ENCODE results near the gene KRT2. TPM values are rescaled to one million over a fixed set of nuclear protein-coding genes. Genes with fewer than 3 reads are reported as not detected.

The KRT2 gene
- total RNA-seq, 2 experiments from 2014 or later: not detected

- Histone ChIP-seq H3K4me3 (ENCODE audit: low read depth, low read length, poor library complexity, severe bottlenecking) (no peak overlapping the region), H3K9me2 (ENCODE audit: insufficient read depth, low read length) (no peaks in the 10 kb centered on the region), H3K4me2 (ENCODE audit: low read length) (no peak overlapping the region), H4K20me1 (ENCODE audit: insufficient read depth, low read length) (no peaks in the 10 kb centered on the region), H2AFZ (ENCODE audit: low read length) (no peak overlapping the region), H3K4me1 (ENCODE audit: insufficient read depth, low read length, poor library complexity, severe bottlenecking) (no peaks in the 10 kb centered on the region), H3K36me3 (ENCODE audit: insufficient read depth, low read length) (no peaks in the 10 kb centered on the region), H3K79me2 (ENCODE audit: insufficient read depth, low read depth, low read length) (no peaks in the 10 kb centered on the region), H3K27ac (ENCODE audit: low read depth, low read length, poor library complexity, severe bottlenecking) (no peak overlapping the region), H3K9me3 (ENCODE audit: low read length) (no peaks in the 10 kb centered on the region)
- no TSS peak for BruUV-seq (replicated peaks)
- intact Hi-C loops (cut with micrococcal nuclease; ENCODE audit: unreplicated experiment): no loop called here
- no peak for DNase-seq (ENCODE audit: low spot score)
- POLR2A ChIA-PET: no interaction called here
- CTCF ChIA-PET (ENCODE audit: unreplicated experiment): no interaction called here
- TF ChIP-seq CTCF (conservative IDR thresholded peaks at IDR 0.05; ENCODE audit: low read length) (no peak), EZH2phosphoT487 (IDR thresholded peaks at IDR 0.05; ENCODE audit: borderline replicate concordance, low read depth, low read length) (no peak)
Observed at GRCh38 chr12:52608826-52609630, 43.0 kb downstream of the KRT2 start.

DNA sequence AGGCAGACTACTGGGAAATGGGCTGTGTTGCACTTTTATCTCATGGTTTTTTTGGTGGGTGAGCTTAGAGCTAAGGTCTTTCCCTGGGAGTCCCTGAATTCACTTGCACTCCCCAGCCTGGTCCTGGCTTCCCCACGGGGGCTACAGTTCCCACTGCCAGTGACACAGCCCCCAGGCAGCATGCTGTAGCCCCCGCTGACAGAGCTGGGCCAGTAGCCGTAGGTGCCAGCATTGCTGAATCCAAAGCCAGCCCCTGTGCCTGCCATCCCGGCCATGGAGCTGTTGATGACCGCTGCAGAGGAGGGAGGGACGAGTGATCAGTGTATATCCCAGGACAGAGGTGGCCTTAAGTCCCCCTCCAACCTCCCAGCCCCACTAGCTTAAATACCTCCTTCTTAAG, 43.9 kb downstream of the KRT2 start:
- BruUV-seq (replicated peaks): no TSS peak
- Histone ChIP-seq H3K4me2 (ENCODE audit: low read length) (no peak overlapping the region), H4K20me1 (ENCODE audit: insufficient read depth, low read length) (no peaks in the 10 kb centered on the region), H3K4me1 (ENCODE audit: insufficient read depth, low read length, poor library complexity, severe bottlenecking) (no peaks in the 10 kb centered on the region), H3K9me2 (ENCODE audit: insufficient read depth, low read length) (no peaks in the 10 kb centered on the region), H3K79me2 (ENCODE audit: insufficient read depth, low read depth, low read length) (no peaks in the 10 kb centered on the region), H3K4me3 (ENCODE audit: low read depth, low read length, poor library complexity, severe bottlenecking) (no peak overlapping the region), H3K9me3 (ENCODE audit: low read length) (no peaks in the 10 kb centered on the region), H2AFZ (ENCODE audit: low read length) (no peak overlapping the region), H3K27ac (ENCODE audit: low read depth, low read length, poor library complexity, severe bottlenecking) (no peak overlapping the region), H3K36me3 (ENCODE audit: insufficient read depth, low read length) (no peaks in the 10 kb centered on the region)
- no peak for DNase-seq (ENCODE audit: low spot score)
- no peak for TF ChIP-seq CTCF (conservative IDR thresholded peaks at IDR 0.05; ENCODE audit: low read length)
- no peak for TF ChIP-seq EZH2phosphoT487 (IDR thresholded peaks at IDR 0.05; ENCODE audit: borderline replicate concordance, low read depth, low read length)
- POLR2A ChIA-PET: no interaction called here
- intact Hi-C loops (cut with micrococcal nuclease; ENCODE audit: unreplicated experiment): no loop called here
- CTCF ChIA-PET (ENCODE audit: unreplicated experiment): no interaction called here

GRCh38 chr12:52607314-52607713, 44.7 kb downstream of the KRT2 start:
- Histone ChIP-seq H3K4me1 (ENCODE audit: insufficient read depth, low read length, poor library complexity, severe bottlenecking) (no peaks in the 10 kb centered on the region), H3K9me3 (ENCODE audit: low read length) (no peaks in the 10 kb centered on the region), H3K4me3 (ENCODE audit: low read depth, low read length, poor library complexity, severe bottlenecking) (no peak overlapping the region), H3K4me2 (ENCODE audit: low read length) (no peak overlapping the region), H2AFZ (ENCODE audit: low read length) (no peak overlapping the region), H3K79me2 (ENCODE audit: insufficient read depth, low read depth, low read length) (no peaks in the 10 kb centered on the region), H3K36me3 (ENCODE audit: insufficient read depth, low read length) (no peaks in the 10 kb centered on the region), H3K9me2 (ENCODE audit: insufficient read depth, low read length) (no peaks in the 10 kb centered on the region), H3K27ac (ENCODE audit: low read depth, low read length, poor library complexity, severe bottlenecking) (no peak overlapping the region), H4K20me1 (ENCODE audit: insufficient read depth, low read length) (no peaks in the 10 kb centered on the region)
- intact Hi-C loops (cut with micrococcal nuclease; ENCODE audit: unreplicated experiment): no loop called here
- DNase-seq (ENCODE audit: low spot score): no peak
- TF ChIP-seq CTCF (conservative IDR thresholded peaks at IDR 0.05; ENCODE audit: low read length) (no peak), EZH2phosphoT487 (IDR thresholded peaks at IDR 0.05; ENCODE audit: borderline replicate concordance, low read depth, low read length) (no peak)
- CTCF ChIA-PET (ENCODE audit: unreplicated experiment): no interaction called here
- POLR2A ChIA-PET: no interaction called here
- BruUV-seq (replicated peaks): no TSS peak

All from OCI-LY7 (cell line).